ENCODE data around the gene ERCC5.

Gene ERCC5

GRCh38 chr13:102845630-102846260, at the start of gene ERCC5:
Gene ERCC5 (plus strand): TSS chr13:102846032. CDS start chr13:102846267, 235 bp downstream.
- DNase-seq (ENCODE audit: low read depth): peak; percentile 80

DNA sequence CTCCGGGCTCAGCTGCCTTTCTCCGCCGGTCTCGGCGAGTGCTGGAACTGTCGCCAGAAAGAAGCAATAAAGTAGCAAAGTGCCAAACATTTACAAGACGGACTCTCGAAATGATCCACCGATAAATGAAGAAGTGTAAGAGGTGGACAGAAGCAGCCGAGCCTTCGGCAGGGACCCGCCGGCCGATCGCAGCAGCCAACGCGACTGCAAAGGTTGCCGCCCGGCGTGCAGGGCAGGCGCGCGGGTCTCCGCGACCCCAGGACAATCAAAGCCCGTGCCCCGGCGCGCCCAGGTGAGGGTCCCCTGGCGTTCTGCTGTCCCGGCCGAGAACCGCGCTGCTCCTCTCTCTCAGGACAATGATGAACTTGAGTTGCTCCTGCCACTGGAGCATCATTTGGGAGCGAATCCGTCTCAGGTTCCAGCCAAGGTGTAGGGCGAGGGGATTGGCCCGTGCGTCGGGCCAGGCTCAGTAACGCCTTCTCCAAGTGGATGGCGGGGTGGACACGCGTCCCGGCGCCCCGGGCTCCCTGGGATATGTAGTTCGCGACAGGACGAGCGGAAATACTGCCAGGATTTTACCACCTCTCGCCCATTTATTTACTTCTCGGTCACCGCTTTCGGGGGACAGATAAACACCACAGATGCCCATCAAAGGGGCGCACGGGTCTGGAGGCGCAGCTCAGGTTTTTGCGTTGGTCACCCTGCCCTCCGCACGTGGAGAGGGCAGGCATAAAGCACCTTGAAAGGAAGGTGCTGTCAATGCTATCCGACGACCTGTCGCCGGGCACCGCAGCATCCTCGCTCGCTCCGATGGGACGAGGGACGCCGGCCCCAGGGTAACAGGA, 47.0 kb upstream of the ERCC5 start, which contains the start of the genes BIVM and POGLUT2:
Gene BIVM (plus strand): TSS at position 539 of the 845 bp plus-strand sequence. CDS start 8,149 bp downstream, outside the sequence.
Gene POGLUT2 (minus strand): TSS at position 396 of the 845 bp plus-strand sequence. CDS start 306 bp downstream, at position 90.
- DNase-seq (ENCODE audit: low read depth): peak; percentile 41

DNA sequence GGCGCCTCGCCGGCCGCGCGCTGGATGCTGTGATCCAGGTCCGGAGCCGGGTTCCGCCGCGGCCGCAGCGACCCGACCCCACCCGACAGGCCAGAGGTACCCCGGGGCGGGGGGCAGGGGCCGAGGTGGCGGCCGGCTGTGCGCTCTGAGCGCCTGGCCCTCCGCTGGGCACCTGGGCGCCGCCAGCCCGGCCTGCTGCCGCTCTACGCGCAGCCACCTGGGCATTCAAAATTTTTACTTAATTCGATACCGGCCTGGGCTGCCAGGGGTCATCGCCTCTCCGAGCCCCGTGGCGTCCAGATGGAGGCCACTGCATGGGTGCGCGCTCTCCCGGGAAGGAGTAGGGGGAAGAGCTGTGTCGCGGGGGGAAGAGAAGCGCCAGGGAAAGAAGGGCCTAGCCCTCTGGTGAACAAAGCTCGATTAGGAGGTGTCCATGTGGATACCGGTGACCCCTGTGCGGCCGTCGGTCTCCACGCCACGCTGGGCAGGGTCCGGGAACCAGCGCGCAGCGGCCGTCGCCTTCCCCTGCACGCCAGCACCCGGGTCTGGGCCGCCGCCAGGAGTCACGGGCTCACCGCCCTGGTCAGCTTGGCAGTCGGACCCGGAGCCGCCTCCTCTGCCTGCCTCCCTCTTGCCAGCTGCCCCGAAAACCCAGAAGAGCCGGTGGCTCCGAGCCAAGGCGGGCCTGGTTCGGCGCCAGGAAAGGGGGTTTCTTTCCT, 46.2 kb upstream of the ERCC5 start:
- DNase-seq (ENCODE audit: low read depth): no peak

DNA sequence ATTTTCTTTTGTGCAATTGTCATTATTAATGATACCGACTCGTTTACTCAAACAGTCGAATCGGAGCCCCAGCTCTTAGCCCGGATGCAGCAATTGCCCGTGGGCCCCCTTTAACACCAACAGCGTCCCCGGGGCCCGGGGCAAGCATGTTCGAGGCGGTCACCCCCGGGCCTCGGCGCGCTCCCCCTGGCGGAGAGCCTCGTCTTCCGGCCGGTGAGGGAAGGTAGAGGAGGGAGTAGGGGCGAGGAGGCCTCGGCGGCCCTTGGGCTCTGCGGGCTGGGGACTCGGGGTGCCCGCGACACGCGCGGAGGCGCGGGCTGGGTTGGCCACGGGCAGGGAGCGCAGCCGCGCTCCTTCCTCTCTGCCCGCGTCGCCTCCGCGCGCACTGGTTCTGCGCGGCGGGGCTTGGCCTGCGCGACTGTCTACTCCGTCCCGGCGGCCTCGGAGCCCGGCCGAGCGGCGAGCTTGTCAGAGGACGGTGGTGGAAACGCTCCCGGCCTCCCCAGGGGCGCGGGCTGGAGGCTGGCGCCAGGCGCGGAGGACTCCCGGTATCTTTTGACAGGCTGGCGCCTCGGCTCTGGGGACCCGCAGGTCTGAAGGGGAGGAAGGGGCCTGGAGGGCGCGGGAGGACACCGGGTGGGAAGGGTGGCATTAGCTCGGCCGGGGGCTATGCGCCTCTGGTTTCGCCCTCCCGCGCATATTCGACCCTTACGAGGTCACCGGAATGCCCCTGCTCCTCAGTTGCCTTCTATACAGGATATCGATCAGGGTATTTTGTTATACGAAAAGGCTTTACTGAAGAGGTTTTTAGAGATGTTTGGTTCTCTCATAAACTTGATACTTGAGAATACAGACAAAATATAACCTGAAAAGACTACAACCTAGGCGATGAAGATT, 45.4 kb upstream of the ERCC5 start:
- DNase-seq (ENCODE audit: low read depth): no peak

DNA sequence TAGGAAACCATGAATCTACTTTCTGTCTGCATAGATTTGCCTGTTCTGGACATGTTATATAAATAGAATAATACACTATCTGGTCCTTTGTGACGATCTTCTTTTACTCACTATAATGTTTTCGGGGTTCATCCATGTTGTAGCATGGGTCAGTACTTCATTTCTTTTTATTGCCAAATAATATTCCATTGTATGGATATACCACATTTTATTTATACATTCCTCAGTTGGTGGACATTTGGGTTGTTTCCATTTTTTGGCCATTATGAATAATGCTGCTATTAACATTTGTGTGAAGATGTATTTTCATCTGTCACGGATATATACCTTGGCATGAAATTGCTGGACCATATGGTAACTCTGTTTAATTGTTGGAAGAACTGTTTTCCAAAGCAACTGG, 40.2 kb upstream of the ERCC5 start:
- DNase-seq (ENCODE audit: low read depth): no peak

- no peak for DNase-seq (ENCODE audit: low read depth)
These were observed 38.1 kb upstream of the ERCC5 start for GRCh38 chr13:102807699-102808098.

- no peak for DNase-seq (ENCODE audit: low read depth)
These were observed 33.1 kb upstream of the ERCC5 start for GRCh38 chr13:102812611-102813287.

DNA sequence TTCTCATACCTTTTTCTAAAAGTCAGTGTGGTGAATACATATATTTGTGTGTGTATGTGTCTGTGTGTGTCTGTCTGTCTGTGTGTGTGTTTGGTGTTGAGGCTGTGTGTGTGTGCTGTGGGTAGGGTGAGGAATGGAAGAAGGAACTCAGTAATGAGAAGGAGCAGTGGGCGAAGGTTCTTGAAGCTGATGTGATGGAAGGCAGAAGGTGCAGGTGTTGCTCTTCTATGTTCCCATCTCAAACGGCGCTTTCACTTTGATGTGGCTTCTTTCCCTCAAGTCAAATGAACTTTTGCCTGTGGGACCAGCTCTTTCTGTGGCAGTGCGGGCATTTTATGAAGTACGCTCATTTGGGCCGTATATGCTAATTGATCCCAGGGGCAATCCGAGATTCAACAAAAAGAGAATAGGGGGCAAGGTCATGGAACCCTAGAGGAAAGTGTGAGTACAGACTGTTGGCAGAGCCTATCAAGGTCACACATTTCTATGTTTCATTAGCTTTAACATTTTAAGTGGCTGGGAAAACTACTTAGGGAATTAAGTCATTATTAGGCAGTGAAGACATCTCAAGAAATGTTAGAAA, 31.7 kb upstream of the ERCC5 start:
- no peak for DNase-seq (ENCODE audit: low read depth)

DNA sequence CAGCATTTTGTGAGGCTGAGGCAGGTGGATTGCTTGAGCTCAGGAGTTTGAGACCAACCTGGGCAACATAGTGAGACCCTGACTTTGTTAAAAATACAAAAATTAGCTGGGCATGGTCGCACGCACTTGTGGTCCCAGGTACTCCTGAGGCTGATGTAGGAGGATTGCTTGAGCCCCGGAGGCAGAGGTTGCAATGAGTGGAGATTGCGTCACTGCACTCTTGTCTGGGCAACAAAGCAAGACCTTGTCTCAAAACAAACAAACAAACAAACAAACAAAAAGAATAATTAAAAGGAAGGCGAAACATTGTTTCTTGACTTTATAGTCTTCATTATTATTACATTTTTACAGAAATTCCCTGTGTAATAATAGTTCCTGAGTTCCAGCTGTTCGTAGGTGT, 31.0 kb upstream of the ERCC5 start:
- DNase-seq (ENCODE audit: low read depth): no peak

GRCh38 chr13:102815788-102816187, 30.0 kb upstream of the ERCC5 start:
- no peak for DNase-seq (ENCODE audit: low read depth)

DNA sequence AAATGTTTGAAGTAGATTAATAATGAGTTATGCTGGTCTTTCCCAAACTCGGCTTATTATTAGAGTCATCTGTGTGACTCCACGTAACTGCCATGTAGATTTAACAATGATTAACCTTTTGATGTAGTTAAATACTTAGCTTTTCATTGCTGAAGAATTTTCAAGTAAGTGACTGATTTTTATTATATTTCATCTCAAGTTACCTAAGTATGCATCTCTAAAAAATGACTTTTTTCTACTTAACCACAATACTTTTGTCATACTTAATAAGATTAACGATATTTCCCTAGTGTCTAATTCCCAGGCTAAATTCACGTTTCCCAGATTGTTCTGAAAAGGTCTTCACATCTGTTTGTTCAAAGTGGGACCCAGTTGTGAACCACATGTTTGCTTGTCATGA, 29.1 kb upstream of the ERCC5 start:
- DNase-seq (ENCODE audit: low read depth): no peak

GRCh38 chr13:102817241-102817640, 28.6 kb upstream of the ERCC5 start:
- no peak for DNase-seq (ENCODE audit: low read depth)

GRCh38 chr13:102817907-102818306, 27.9 kb upstream of the ERCC5 start:
- no peak for DNase-seq (ENCODE audit: low read depth)

GRCh38 chr13:102825400-102825799, 20.4 kb upstream of the ERCC5 start:
- DNase-seq (ENCODE audit: low read depth): no peak

- no peak for DNase-seq (ENCODE audit: low read depth)
These were observed 19.7 kb upstream of the ERCC5 start for GRCh38 chr13:102825921-102826706.

DNA sequence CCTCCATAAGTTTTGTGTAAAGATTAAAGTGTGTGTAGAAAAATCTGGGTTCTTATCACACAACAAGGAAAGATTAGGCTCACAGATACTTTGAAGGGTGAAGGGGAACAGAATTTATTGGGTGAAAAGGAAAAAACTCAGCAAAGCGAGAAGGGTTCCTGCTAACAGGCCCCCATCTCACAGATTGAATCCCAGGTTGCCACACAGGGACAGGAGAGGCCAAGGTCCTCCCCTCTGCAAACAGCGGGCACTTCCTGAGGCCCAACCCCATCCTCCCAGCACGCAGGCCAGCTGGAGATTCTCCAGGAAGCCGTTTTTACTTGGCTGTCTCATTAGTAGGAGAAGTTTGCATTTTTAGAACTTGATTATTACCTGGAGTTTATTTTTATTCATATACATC, 15.2 kb upstream of the ERCC5 start:
- DNase-seq (ENCODE audit: low read depth): no peak

DNA sequence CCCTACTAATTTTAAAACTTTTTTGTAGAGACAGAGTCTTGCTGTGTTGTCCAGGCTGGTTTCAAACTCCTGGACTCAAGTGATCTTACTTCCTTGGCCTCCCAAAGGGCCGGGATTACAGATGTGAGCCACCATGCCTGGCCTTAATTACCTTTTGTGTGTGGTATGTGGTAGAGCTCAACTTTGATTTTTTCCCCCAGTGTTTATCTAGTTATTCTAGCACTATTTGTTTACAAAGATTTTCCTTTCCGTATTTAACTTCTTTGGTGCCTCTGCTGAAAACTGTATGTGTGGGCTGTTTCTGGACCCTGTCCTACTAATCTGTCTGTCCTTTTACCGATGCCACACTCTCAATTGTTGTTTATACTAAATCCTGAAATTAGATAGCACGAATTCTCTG, 9.4 kb upstream of the ERCC5 start:
- DNase-seq (ENCODE audit: low read depth): no peak

GRCh38 chr13:102838273-102838672, 7.6 kb upstream of the ERCC5 start:
- no peak for DNase-seq (ENCODE audit: low read depth)

GRCh38 chr13:102838982-102839381, 6.8 kb upstream of the ERCC5 start:
- DNase-seq (ENCODE audit: low read depth): no peak

- no peak for DNase-seq (ENCODE audit: low read depth)
These were observed 6.4 kb upstream of the ERCC5 start for GRCh38 chr13:102839462-102839861.

Data from HS-27A (cell line).